PC-9 (cell line): Measurements from ENCODE around the gene TMEM63C. TPM values are rescaled to one million over a fixed set of nuclear protein-coding genes. Genes with fewer than 3 reads are reported as not detected.

ENCODE experiments used
- BruUV-seq: library from RNA; stranded (reverse); fragments of 400-500 nt; replicated peaks from 2 replicates; lab custom pipeline; 2021; lab: Mats Ljungman, UMichigan
- CTCF ChIA-PET: fragments of 300-600 bp; sonication (Branson Sonifier 250); formaldehyde crosslinking; loops from one replicate; lab custom pipeline; 2022; ENCODE audit warnings: antibody characterized with exemption; lab: Charles Lee
- POLR2A ChIA-PET: fragments of 300-600 bp; sonication (Branson Sonifier 250); formaldehyde crosslinking; loops from one replicate; lab custom pipeline; 2022; ENCODE audit warnings: antibody characterized with exemption; ENCODE audit not compliant: unreplicated experiment; lab: Charles Lee
- DNase-seq, 2 experiments: peaks; one replicate each; pipeline versions ENCODE4 v3.0.0 to v3.0.0-alpha.2; 2015 to 2022; ENCODE audit warnings: mixed read lengths in 1 of 2
- H2AFZ ChIP-seq: fragments of 200-600 bp; sonication (generic); 2 replicates; pipeline ENCODE4 v1.8.1; 2017; ENCODE audit warnings: antibody characterized with exemption
- H3F3A ChIP-seq: fragments of 200-600 bp; sonication (generic); 2 replicates; pipeline ENCODE4 v1.8.1; 2017; ENCODE audit warnings: antibody characterized with exemption, mild to moderate bottlenecking, low read depth; ENCODE audit not compliant: insufficient read depth
- H3K27ac ChIP-seq: fragments of 200-600 bp; sonication (generic); 2 replicates; pipeline ENCODE4 v1.6.1; 2016; ENCODE audit warnings: mixed run types
- H3K27me3 ChIP-seq: fragments of 200-600 bp; sonication (generic); 2 replicates; pipeline ENCODE4 v1.6.1; 2016; ENCODE audit warnings: low read depth, mixed run types; ENCODE audit not compliant: insufficient read depth
- H3K36me3 ChIP-seq: fragments of 200-600 bp; sonication (generic); 2 replicates; pipeline ENCODE4 v1.6.1; 2016; ENCODE audit warnings: low read depth, mixed run types
- H3K4me1 ChIP-seq: fragments of 200-600 bp; sonication (generic); replicated peaks from 2 replicates; pipeline ENCODE4 v1.6.1; 2016; ENCODE audit warnings: mixed run types; ENCODE audit not compliant: insufficient read depth
- H3K4me2 ChIP-seq: fragments of 200-600 bp; sonication (generic); 2 replicates; pipeline ENCODE4 v1.6.1; 2017; ENCODE audit warnings: mixed run types
- H3K4me3 ChIP-seq: fragments of 200-600 bp; sonication (generic); 2 replicates; pipeline ENCODE4 v1.6.1; 2016; ENCODE audit warnings: mixed run types
- H3K79me2 ChIP-seq: fragments of 200-600 bp; sonication (generic); 2 replicates; pipeline ENCODE4 v1.6.1; 2017; ENCODE audit warnings: low read depth, mixed run types
- H3K9me2 ChIP-seq: fragments of 200-600 bp; sonication (generic); 2 replicates; pipeline ENCODE4 v1.8.1; 2017; ENCODE audit warnings: mild to moderate bottlenecking; ENCODE audit not compliant: insufficient read depth
- H3K9me3 ChIP-seq: fragments of 200-600 bp; sonication (generic); 2 replicates; pipeline ENCODE4 v1.8.1; 2016; ENCODE audit warnings: low read depth; ENCODE audit not compliant: insufficient read depth
- H4K20me1 ChIP-seq: fragments of 200-600 bp; sonication (generic); 2 replicates; pipeline ENCODE4 v1.8.1; 2017; ENCODE audit not compliant: insufficient read depth
- EZH2 ChIP-seq: fragments of 200-600 bp; sonication (generic); IDR thresholded peaks from 2 replicates; pipeline ENCODE4 v1.8.0; 2017; ENCODE audit warnings: antibody characterized with exemption, low read depth
- intact Hi-C: fragments of 100-400 bp; cut with micrococcal nuclease; formaldehyde crosslinking; loops from one replicate; pipeline ENCODE4 v1.10.0; 2022; ENCODE audit not compliant: unreplicated experiment
- total RNA-seq: library from RNA; stranded (reverse); gene quantifications from 2 replicates; pipeline ENCODE4 v1.2.3, GENCODE V29; 2021
- TF ChIP-seq, protein P1 (sequence below): fragments of 200-600 bp; sonication (generic); conservative IDR thresholded peaks from 2 replicates; pipeline ENCODE4 v1.6.1; 2017; ENCODE audit warnings: mixed run types, antibody characterized with exemption, mild to moderate bottlenecking, moderate library complexity

TMEM63C gene
- total RNA-seq, 1 experiment from 2014 or later = 2.2 TPM

DNA sequence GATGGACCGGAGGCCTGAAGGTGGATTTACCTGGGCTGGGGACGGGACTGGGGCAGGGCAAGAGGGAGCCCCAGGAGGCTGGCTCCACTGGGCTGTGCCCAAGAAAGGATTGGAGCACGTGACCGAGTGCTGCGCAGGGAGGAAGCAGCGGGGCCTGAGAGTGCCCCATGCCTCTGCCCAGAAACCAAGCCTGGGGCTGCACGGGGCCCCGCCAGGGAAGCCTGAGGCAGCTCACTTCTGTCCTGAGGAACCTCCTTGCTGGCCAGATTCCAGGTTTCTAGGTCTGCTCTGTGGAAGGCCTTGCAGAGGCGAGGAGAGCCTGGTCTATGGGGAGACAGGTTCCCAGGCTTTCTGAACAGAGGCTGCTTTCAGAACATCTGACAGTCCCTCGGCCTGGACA is 79.0 kb downstream of the TMEM63C start:
- intact Hi-C loops = no loop called here
- TF ChIP-seq, protein P1, sequence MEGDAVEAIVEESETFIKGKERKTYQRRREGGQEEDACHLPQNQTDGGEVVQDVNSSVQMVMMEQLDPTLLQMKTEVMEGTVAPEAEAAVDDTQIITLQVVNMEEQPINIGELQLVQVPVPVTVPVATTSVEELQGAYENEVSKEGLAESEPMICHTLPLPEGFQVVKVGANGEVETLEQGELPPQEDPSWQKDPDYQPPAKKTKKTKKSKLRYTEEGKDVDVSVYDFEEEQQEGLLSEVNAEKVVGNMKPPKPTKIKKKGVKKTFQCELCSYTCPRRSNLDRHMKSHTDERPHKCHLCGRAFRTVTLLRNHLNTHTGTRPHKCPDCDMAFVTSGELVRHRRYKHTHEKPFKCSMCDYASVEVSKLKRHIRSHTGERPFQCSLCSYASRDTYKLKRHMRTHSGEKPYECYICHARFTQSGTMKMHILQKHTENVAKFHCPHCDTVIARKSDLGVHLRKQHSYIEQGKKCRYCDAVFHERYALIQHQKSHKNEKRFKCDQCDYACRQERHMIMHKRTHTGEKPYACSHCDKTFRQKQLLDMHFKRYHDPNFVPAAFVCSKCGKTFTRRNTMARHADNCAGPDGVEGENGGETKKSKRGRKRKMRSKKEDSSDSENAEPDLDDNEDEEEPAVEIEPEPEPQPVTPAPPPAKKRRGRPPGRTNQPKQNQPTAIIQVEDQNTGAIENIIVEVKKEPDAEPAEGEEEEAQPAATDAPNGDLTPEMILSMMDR = no peak
- no peak for TF ChIP-seq EZH2
- Histone ChIP-seq H3K4me2 (no peak overlapping the region), H3K4me3 (no peak overlapping the region), H3K27me3 (peaks cover 100% of the 10 kb centered on the region), H3K79me2 (no peaks in the 10 kb centered on the region), H2AFZ (no peak overlapping the region), H3K9me3 (no peaks in the 10 kb centered on the region), H3K9me2 (no peaks in the 10 kb centered on the region), H4K20me1 (no peaks in the 10 kb centered on the region), H3K36me3 (no peaks in the 10 kb centered on the region), H3F3A (no peaks in the 10 kb centered on the region), H3K27ac (no peak overlapping the region), H3K4me1 (no peaks in the 10 kb centered on the region)
- DNase-seq = peak in 1 of 2 experiments; percentile 31
- ChIA-PET CTCF (no interaction called here), POLR2A (no interaction called here)
- BruUV-seq = no TSS peak

DNA sequence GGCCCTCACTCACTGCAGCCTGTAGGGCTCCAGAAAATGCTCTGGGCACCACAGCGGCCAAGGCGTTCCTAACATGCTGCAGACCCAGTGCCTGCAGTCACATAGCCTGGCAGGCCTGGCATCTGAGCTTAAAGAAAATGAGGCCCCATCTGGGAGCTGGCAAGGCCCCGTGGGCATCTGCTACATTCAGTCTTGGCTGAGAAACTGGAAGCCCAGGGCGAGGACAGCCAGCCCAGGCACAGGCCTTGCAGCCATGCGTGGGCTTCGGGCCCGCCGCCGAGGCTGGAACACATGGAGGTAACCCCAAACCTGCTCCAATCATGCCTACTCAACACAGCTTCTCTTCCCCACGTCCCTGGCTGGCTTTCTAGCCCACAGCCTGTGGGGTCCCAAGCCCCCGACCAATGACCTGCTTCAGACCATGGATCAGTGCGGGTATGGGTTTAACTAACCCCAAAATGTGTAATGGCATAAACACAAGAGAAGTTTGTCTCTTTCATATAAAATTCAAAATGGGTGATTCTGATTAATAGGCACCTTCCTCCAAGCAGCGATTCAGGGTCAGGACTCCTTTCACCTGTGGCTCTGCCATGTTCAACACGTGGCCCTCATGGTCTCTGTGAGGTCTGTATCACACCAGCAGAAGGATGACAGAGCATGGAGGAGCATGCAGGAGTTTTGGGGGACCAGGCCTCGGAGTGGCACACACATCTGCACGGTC is 83.0 kb downstream of the TMEM63C start:
- H2AFZ ChIP-seq = no peak overlapping the region
- H3K4me1 ChIP-seq = no peaks in the 10 kb centered on the region
- no peak for DNase-seq
- intact Hi-C loops = no loop called here
- H3K79me2 ChIP-seq = no peaks in the 10 kb centered on the region
- H3K4me3 ChIP-seq = no peak overlapping the region
- no peak overlapping the region for H3K27ac ChIP-seq
- H3K9me3 ChIP-seq = no peaks in the 10 kb centered on the region
- no TSS peak for BruUV-seq
- CTCF ChIA-PET = interaction anchor here (0.7 kb wide), 1 partner anchor 54 kb away, joined by 5 read pairs; no protein-coding TSS in a partner anchor
- H3K27me3 ChIP-seq = peaks cover 98% of the 10 kb centered on the region
- H3F3A ChIP-seq = no peaks in the 10 kb centered on the region
- TF ChIP-seq, protein P1 = no peak
- no peak for TF ChIP-seq EZH2
- no peaks in the 10 kb centered on the region for H3K36me3 ChIP-seq
- POLR2A ChIA-PET = interaction anchor here (0.5 kb wide), 1 partner anchor 459 kb away, joined by 4 read pairs; no protein-coding TSS in a partner anchor
- no peaks in the 10 kb centered on the region for H4K20me1 ChIP-seq
- H3K9me2 ChIP-seq = no peaks in the 10 kb centered on the region
- H3K4me2 ChIP-seq = no peak overlapping the region

DNA sequence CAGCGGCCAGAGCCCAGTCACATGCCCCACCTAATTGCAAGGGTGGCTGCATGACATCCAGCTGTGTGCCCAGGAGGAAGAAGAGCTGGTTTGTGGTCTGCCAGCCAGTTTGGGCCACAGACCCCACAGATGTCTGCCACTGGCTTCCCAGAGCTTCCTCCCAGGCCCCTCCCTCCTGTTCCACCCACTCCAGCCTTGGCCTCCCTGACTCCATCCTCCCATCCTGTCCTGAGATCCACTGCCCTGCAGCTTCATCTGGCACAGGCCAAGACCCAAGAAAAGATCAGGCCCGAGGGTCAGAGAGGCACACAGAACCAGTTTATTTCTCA is 83.6 kb downstream of the TMEM63C start:
- no peaks in the 10 kb centered on the region for H3F3A ChIP-seq
- H3K36me3 ChIP-seq = no peaks in the 10 kb centered on the region
- no peaks in the 10 kb centered on the region for H4K20me1 ChIP-seq
- H3K27ac ChIP-seq = no peak overlapping the region
- TF ChIP-seq, protein P1 = no peak
- TF ChIP-seq EZH2 = no peak
- no peaks in the 10 kb centered on the region for H3K4me1 ChIP-seq
- ChIA-PET CTCF (interaction anchor here (0.7 kb wide), 1 partner anchor 54 kb away, joined by 5 read pairs; no protein-coding TSS in a partner anchor), POLR2A (interaction anchor here (0.6 kb wide), 1 partner anchor 239 kb away, joined by 7 read pairs; no protein-coding TSS in a partner anchor)
- no peaks in the 10 kb centered on the region for H3K9me3 ChIP-seq
- DNase-seq = no peak
- no peak overlapping the region for H2AFZ ChIP-seq
- BruUV-seq = no TSS peak
- peaks cover 93% of the 10 kb centered on the region for H3K27me3 ChIP-seq
- intact Hi-C loops = no loop called here
- H3K4me3 ChIP-seq = no peak overlapping the region
- no peak overlapping the region for H3K4me2 ChIP-seq
- no peaks in the 10 kb centered on the region for H3K9me2 ChIP-seq
- no peaks in the 10 kb centered on the region for H3K79me2 ChIP-seq
